Measurements from ENCODE around the gene GPT2.
"Not testable (repeated sequence)": the region's sequence is repeated elsewhere in the genome, so short reads cannot be mapped to it uniquely, and the experiment has no call there.

GPT2 gene

GRCh38 chr16:46866286-46866685 lies 17.9 kb upstream of the GPT2 start:
- no peak for DNase-seq (ENCODE audit: low spot score)

GRCh38 chr16:46867486-46867885 lies 16.7 kb upstream of the GPT2 start:
- DNase-seq (ENCODE audit: low spot score): not testable (repeated sequence)

GRCh38 chr16:46868891-46869290 lies 15.3 kb upstream of the GPT2 start:
- not testable (repeated sequence) for DNase-seq (ENCODE audit: low spot score)

- no peak for DNase-seq (ENCODE audit: low spot score)
Measured at GRCh38 chr16:46871597-46871996, 12.6 kb upstream of the GPT2 start.

GRCh38 chr16:46873201-46873600 lies 11.0 kb upstream of the GPT2 start:
- DNase-seq (ENCODE audit: low spot score): no peak

- no peak for DNase-seq (ENCODE audit: low spot score)
Measured at GRCh38 chr16:46875243-46875642, 8.9 kb upstream of the GPT2 start.

GRCh38 chr16:46882304-46882939 lies 1.7 kb upstream of the GPT2 start:
- DNase-seq (ENCODE audit: low spot score): no peak

GRCh38 chr16:46882940-46883307 lies 1.2 kb upstream of the GPT2 start:
- DNase-seq (ENCODE audit: low spot score): no peak

- no peak for DNase-seq (ENCODE audit: low spot score)
Measured at GRCh38 chr16:46883353-46883689, 841 bp upstream of the GPT2 start.

GRCh38 chr16:46884513-46885293 lies 541 bp downstream of the GPT2 start:
- no peak for DNase-seq (ENCODE audit: low spot score)

- no peak for DNase-seq (ENCODE audit: low spot score)
Measured at GRCh38 chr16:46885960-46886763, 2.0 kb downstream of the GPT2 start.

- no peak for DNase-seq (ENCODE audit: low spot score)
Measured at GRCh38 chr16:46886764-46887523, 2.8 kb downstream of the GPT2 start.

GRCh38 chr16:46887524-46887854 lies 3.3 kb downstream of the GPT2 start:
- no peak for DNase-seq (ENCODE audit: low spot score)

GRCh38 chr16:46889245-46889941 lies 5.2 kb downstream of the GPT2 start:
- DNase-seq (ENCODE audit: low spot score): no peak

- no peak for DNase-seq (ENCODE audit: low spot score)
Measured at GRCh38 chr16:46889942-46890300, 5.8 kb downstream of the GPT2 start.

GRCh38 chr16:46891910-46892309 lies 7.7 kb downstream of the GPT2 start:
- no peak for DNase-seq (ENCODE audit: low spot score)

GRCh38 chr16:46894036-46894672 lies 10.0 kb downstream of the GPT2 start:
- DNase-seq (ENCODE audit: low spot score): no peak

- DNase-seq (ENCODE audit: low spot score): no peak
Measured at GRCh38 chr16:46895399-46896313, 11.5 kb downstream of the GPT2 start.

- DNase-seq (ENCODE audit: low spot score): no peak
Measured at GRCh38 chr16:46896314-46896968, 12.3 kb downstream of the GPT2 start.

GRCh38 chr16:46897471-46897870 lies 13.3 kb downstream of the GPT2 start:
- no peak for DNase-seq (ENCODE audit: low spot score)

Data from hematopoietic multipotent progenitor cell treated with erythropoietin and hydrocortisone succinate and interleukin-3 and kit ligand, for 17 days (in vitro differentiated cells).